Epithelial cell of esophagus (primary cell): Measurements from ENCODE around the gene SEMA3E.

Experiments used
- DNase-seq: peaks from one replicate; pipeline ENCODE4 v3.0.0; 2010; ENCODE audit warnings: low read depth
- H3K4me3 ChIP-seq: 2 replicates; pipeline ENCODE4 v1.5.1; 2011; ENCODE audit warnings: mild to moderate bottlenecking, low read length, control low read depth
- TF ChIP-seq, protein P1 (sequence below): IDR thresholded peaks from 2 replicates; pipeline ENCODE4 v1.5.1; 2011; ENCODE audit warnings: low read depth, mild to moderate bottlenecking, low read length, control low read depth, inconsistent platforms; ENCODE audit not compliant: insufficient read depth; ENCODE audit errors: missing control alignments

Gene SEMA3E

DNA sequence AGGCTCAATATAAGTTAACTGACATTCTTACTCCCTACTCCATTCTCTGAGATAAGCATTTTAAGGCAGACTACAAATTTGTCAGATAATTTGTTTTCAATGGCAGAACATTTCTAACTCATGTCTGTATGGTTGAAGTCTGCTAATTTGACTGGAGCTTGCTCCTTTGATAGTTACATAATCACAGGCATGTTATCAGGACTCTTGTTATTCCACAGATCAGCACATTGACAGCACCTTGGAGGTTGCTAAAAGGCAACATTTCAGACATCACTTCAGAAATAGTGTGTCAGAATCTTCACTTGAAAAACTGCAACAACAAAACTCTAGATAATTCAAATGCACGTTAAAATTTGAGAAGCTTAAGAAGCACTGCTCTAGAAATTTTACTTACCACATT lies 327.9 kb downstream of the SEMA3E start:
- H3K4me3 ChIP-seq = no peak overlapping the region
- no peak for DNase-seq
- TF ChIP-seq, protein P1, sequence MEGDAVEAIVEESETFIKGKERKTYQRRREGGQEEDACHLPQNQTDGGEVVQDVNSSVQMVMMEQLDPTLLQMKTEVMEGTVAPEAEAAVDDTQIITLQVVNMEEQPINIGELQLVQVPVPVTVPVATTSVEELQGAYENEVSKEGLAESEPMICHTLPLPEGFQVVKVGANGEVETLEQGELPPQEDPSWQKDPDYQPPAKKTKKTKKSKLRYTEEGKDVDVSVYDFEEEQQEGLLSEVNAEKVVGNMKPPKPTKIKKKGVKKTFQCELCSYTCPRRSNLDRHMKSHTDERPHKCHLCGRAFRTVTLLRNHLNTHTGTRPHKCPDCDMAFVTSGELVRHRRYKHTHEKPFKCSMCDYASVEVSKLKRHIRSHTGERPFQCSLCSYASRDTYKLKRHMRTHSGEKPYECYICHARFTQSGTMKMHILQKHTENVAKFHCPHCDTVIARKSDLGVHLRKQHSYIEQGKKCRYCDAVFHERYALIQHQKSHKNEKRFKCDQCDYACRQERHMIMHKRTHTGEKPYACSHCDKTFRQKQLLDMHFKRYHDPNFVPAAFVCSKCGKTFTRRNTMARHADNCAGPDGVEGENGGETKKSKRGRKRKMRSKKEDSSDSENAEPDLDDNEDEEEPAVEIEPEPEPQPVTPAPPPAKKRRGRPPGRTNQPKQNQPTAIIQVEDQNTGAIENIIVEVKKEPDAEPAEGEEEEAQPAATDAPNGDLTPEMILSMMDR = no peak

DNA sequence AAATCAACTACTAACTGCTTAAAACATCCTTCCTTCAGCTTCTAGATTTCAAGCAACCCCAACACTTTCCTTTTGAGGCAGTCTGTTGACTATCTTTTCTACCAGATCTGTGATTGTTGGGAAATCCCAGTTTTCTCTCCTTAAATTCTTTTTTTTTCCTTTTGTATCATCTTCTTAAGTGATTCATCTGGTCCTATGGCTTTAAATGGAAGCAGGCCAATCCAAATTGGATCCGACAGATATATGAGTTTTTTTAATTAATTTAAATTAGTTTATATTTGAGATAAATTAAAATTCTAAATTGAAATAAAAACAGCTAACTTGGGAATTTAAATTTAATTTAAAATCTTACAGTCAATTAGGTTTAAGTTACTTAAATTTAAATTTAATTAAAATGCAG lies 335.0 kb downstream of the SEMA3E start:
- no peak for DNase-seq
- H3K4me3 ChIP-seq = no peak overlapping the region
- TF ChIP-seq, protein P1 = no peak
